ENCODE data around the gene HES4.

HES4 gene

GRCh38 chr1:965526-966134 is 34.3 kb downstream of the HES4 start:
- H3K9ac ChIP-seq (ENCODE audit: low read depth in 1 of 2, low read length in 2 of 2), result peak overlapping the region in 1 of 2 donors; percentile 66
- peaks cover 4 to 20% of the 10 kb centered on the region in 2 donors for H3K27me3 ChIP-seq (ENCODE audit: control insufficient read depth in 2 of 2, insufficient read depth in 2 of 2, low read length in 2 of 2)
- peaks cover 6 to 14% of the 10 kb centered on the region in 2 donors for H3K4me1 ChIP-seq (ENCODE audit: control insufficient read depth in 2 of 2, insufficient read depth in 2 of 2, low read length in 2 of 2)
- H3K4me3 ChIP-seq (ENCODE audit: low read length in 2 of 2), result peak overlapping the region in 1 of 2 donors; percentile 78
- H3K9me3 ChIP-seq (ENCODE audit: control insufficient read depth in 2 of 2, low read length in 2 of 2), result no peaks in the 10 kb centered on the region
- H3K36me3 ChIP-seq (ENCODE audit: control insufficient read depth in 2 of 2, insufficient read depth in 2 of 2, low read length in 2 of 2), result no peaks in the 10 kb centered on the region
- H3K27ac ChIP-seq (ENCODE audit: low read depth in 2 of 2, low read length in 2 of 2), result no peak overlapping the region

GRCh38 chr1:964691-965525 is 35.0 kb downstream of the HES4 start:
- Histone ChIP-seq H3K4me3 (ENCODE audit: low read length in 2 of 2) (no peak overlapping the region), H3K27ac (ENCODE audit: low read depth in 2 of 2, low read length in 2 of 2) (no peak overlapping the region), H3K9ac (ENCODE audit: low read depth in 1 of 2, low read length in 2 of 2) (no peak overlapping the region), H3K27me3 (ENCODE audit: control insufficient read depth in 2 of 2, insufficient read depth in 2 of 2, low read length in 2 of 2) (peaks cover 4 to 18% of the 10 kb centered on the region in 2 donors), H3K9me3 (ENCODE audit: control insufficient read depth in 2 of 2, low read length in 2 of 2) (no peaks in the 10 kb centered on the region), H3K36me3 (ENCODE audit: control insufficient read depth in 2 of 2, insufficient read depth in 2 of 2, low read length in 2 of 2) (no peaks in the 10 kb centered on the region), H3K4me1 (ENCODE audit: control insufficient read depth in 2 of 2, insufficient read depth in 2 of 2, low read length in 2 of 2) (peaks cover 6 to 14% of the 10 kb centered on the region in 2 donors)

GRCh38 chr1:963746-964525 is 36.0 kb downstream of the HES4 start:
- peaks cover 4 to 10% of the 10 kb centered on the region in 2 donors for H3K27me3 ChIP-seq (ENCODE audit: control insufficient read depth in 2 of 2, insufficient read depth in 2 of 2, low read length in 2 of 2)
- H3K9ac ChIP-seq (ENCODE audit: low read depth in 1 of 2, low read length in 2 of 2), result no peak overlapping the region
- peaks cover 9 to 16% of the 10 kb centered on the region in 2 donors for H3K4me1 ChIP-seq (ENCODE audit: control insufficient read depth in 2 of 2, insufficient read depth in 2 of 2, low read length in 2 of 2)

DNA sequence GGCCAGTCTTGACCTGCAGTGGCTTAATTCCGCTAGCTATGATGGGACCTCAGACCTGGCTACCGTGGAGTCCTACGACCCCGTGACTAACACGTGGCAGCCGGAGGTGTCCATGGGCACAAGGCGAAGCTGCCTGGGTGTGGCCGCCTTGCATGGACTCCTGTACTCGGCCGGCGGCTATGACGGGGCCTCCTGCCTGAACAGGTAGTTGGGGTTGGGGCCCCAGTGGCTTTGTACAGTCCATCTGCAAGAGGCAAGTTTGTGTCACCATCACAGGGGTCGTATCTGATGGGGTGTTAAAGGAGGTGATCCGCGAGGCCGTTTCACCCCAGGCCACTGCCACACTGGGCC is 36.6 kb downstream of the HES4 start:
- Histone ChIP-seq H3K27me3 (ENCODE audit: control insufficient read depth in 2 of 2, insufficient read depth in 2 of 2, low read length in 2 of 2) (peaks cover 4% of the 10 kb centered on the region in 2 donors), H3K9me3 (ENCODE audit: control insufficient read depth in 2 of 2, low read length in 2 of 2) (no peaks in the 10 kb centered on the region), H3K4me3 (ENCODE audit: low read length in 2 of 2) (no peak overlapping the region), H3K4me1 (ENCODE audit: control insufficient read depth in 2 of 2, insufficient read depth in 2 of 2, low read length in 2 of 2) (peaks cover 14 to 22% of the 10 kb centered on the region in 2 donors), H3K36me3 (ENCODE audit: control insufficient read depth in 2 of 2, insufficient read depth in 2 of 2, low read length in 2 of 2) (no peaks in the 10 kb centered on the region), H3K27ac (ENCODE audit: low read depth in 2 of 2, low read length in 2 of 2) (no peak overlapping the region), H3K9ac (ENCODE audit: low read depth in 1 of 2, low read length in 2 of 2) (no peak overlapping the region)

More at GRCh38 chr1:963746-964525, 36.0 kb downstream of the HES4 start:
- no peaks in the 10 kb centered on the region for H3K9me3 ChIP-seq (ENCODE audit: control insufficient read depth in 2 of 2, low read length in 2 of 2)
- H3K27ac ChIP-seq (ENCODE audit: low read depth in 2 of 2, low read length in 2 of 2), result no peak overlapping the region
- H3K4me3 ChIP-seq (ENCODE audit: low read length in 2 of 2), result no peak overlapping the region
- H3K36me3 ChIP-seq (ENCODE audit: control insufficient read depth in 2 of 2, insufficient read depth in 2 of 2, low read length in 2 of 2), result no peaks in the 10 kb centered on the region

GRCh38 chr1:962381-963300 is 37.3 kb downstream of the HES4 start:
- Histone ChIP-seq H3K4me3 (ENCODE audit: low read length in 2 of 2) (no peak overlapping the region), H3K27me3 (ENCODE audit: control insufficient read depth in 2 of 2, insufficient read depth in 2 of 2, low read length in 2 of 2) (peaks cover 0 to 3% of the 10 kb centered on the region in 2 donors), H3K27ac (ENCODE audit: low read depth in 2 of 2, low read length in 2 of 2) (no peak overlapping the region), H3K9me3 (ENCODE audit: control insufficient read depth in 2 of 2, low read length in 2 of 2) (no peaks in the 10 kb centered on the region), H3K36me3 (ENCODE audit: control insufficient read depth in 2 of 2, insufficient read depth in 2 of 2, low read length in 2 of 2) (no peaks in the 10 kb centered on the region), H3K4me1 (ENCODE audit: control insufficient read depth in 2 of 2, insufficient read depth in 2 of 2, low read length in 2 of 2) (peaks cover 17 to 27% of the 10 kb centered on the region in 2 donors), H3K9ac (ENCODE audit: low read depth in 1 of 2, low read length in 2 of 2) (no peak overlapping the region)

- no peaks in the 10 kb centered on the region for H3K27me3 ChIP-seq (ENCODE audit: control insufficient read depth in 2 of 2, insufficient read depth in 2 of 2, low read length in 2 of 2)
- H3K4me3 ChIP-seq (ENCODE audit: low read length in 2 of 2), result peak overlapping the region; percentile 41 to 64
- H3K4me1 ChIP-seq (ENCODE audit: control insufficient read depth in 2 of 2, insufficient read depth in 2 of 2, low read length in 2 of 2), result peaks cover 17 to 20% of the 10 kb centered on the region in 2 donors
- H3K27ac ChIP-seq (ENCODE audit: low read depth in 2 of 2, low read length in 2 of 2), result no peak overlapping the region
- peaks cover 3 to 8% of the 10 kb centered on the region in 2 donors for H3K36me3 ChIP-seq (ENCODE audit: control insufficient read depth in 2 of 2, insufficient read depth in 2 of 2, low read length in 2 of 2)
- H3K9me3 ChIP-seq (ENCODE audit: control insufficient read depth in 2 of 2, low read length in 2 of 2), result no peaks in the 10 kb centered on the region
- no peak overlapping the region for H3K9ac ChIP-seq (ENCODE audit: low read depth in 1 of 2, low read length in 2 of 2)
Observed at GRCh38 chr1:961132-961669, 38.7 kb downstream of the HES4 start.

DNA sequence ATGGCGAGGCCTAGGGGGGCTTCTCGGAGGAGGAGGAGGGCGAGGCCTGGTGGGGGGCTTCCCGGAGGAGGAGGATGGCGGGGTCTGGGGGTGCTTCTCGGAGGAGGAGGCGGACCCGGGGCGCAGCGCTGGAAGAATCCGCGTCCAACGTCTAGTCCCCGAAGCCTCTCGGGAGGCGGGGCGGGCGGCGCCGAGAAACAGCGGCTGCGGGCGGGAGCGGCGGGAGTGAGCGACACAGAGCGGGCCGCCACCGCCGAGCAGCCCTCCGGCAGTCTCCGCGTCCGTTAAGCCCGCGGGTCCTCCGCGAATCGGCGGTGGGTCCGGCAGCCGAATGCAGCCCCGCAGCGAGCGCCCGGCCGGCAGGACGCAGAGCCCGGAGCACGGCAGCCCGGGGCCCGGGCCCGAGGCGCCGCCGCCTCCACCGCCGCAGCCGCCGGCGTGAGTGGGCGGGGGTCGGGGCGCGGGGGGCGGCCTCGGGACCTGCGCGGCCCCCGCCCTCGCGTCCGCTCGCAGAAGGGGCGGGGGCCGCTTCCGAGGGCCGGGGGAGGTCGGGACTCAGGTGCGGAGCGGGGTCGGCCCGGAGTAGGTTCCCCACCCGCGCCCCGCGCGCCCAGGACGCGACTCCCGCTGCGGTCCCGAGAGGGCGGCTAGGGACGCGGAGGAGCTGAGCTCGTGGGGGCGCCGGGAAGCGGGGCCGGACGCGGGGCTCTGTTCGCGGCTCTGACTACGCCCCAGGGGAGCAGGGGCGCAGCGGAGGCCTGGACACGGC is 39.4 kb downstream of the HES4 start, which contains the start of gene KLHL17:
Gene KLHL17 (plus strand): TSS at position 222 of the 769 bp plus-strand sequence. CDS start 110 bp downstream, at position 332.
- peak within 1 kb of the TSS in 1 of 2 donors; percentile 26 for H3K9ac ChIP-seq (ENCODE audit: low read depth in 1 of 2, low read length in 2 of 2)
- H3K4me1 ChIP-seq (ENCODE audit: control insufficient read depth in 2 of 2, insufficient read depth in 2 of 2, low read length in 2 of 2), result peaks cover 14 to 20% of the 10 kb centered on the region in 2 donors
- H3K9me3 ChIP-seq (ENCODE audit: control insufficient read depth in 2 of 2, low read length in 2 of 2), result no peaks in the 10 kb centered on the region
- peaks cover 9 to 14% of the 10 kb centered on the region in 2 donors for H3K36me3 ChIP-seq (ENCODE audit: control insufficient read depth in 2 of 2, insufficient read depth in 2 of 2, low read length in 2 of 2)
- no peaks in the 10 kb centered on the region for H3K27me3 ChIP-seq (ENCODE audit: control insufficient read depth in 2 of 2, insufficient read depth in 2 of 2, low read length in 2 of 2)
- no peak within 1 kb of the TSS for H3K27ac ChIP-seq (ENCODE audit: low read depth in 2 of 2, low read length in 2 of 2)
- H3K4me3 ChIP-seq (ENCODE audit: low read length in 2 of 2), result peak within 1 kb of the TSS; percentile 52 to 90

DNA sequence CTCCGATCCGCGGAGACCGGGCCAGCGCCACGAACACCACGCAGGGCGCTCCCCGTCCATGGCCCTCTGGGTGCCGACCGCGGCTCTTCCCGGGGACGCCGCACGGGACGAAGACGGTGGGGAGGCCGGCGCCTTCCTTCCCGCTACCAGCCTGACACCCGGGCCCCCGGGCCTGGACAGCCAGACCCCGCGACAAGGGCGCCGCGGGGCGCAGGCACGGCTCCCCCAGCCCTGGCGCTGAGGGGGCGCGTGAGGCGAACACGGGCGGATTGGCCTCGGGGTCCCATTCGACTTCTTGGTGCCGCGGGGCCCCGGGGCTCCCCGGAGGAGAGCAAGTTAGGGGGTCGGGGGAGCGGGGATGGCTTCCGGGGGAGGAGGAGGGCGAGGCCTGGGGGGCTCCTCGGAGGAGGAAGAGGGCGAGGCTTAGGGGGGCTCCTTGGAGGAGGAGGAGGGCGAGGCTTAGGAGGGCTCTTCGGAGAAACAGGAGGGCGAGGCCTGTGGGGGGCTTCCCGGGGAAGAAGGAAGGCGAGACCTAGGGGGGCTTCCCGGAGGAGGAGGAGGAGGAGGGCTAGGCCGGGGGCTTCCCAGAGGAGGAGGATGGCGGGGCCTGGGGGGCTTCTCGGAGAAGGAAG is 40.0 kb downstream of the HES4 start:
- H3K4me3 ChIP-seq (ENCODE audit: low read length in 2 of 2), result peak overlapping the region; percentile 31 to 90
- peaks cover 14 to 20% of the 10 kb centered on the region in 2 donors for H3K4me1 ChIP-seq (ENCODE audit: control insufficient read depth in 2 of 2, insufficient read depth in 2 of 2, low read length in 2 of 2)
- H3K9me3 ChIP-seq (ENCODE audit: control insufficient read depth in 2 of 2, low read length in 2 of 2), result no peaks in the 10 kb centered on the region
- no peak overlapping the region for H3K27ac ChIP-seq (ENCODE audit: low read depth in 2 of 2, low read length in 2 of 2)
- H3K9ac ChIP-seq (ENCODE audit: low read depth in 1 of 2, low read length in 2 of 2), result peak overlapping the region in 1 of 2 donors; percentile 26
- peaks cover 15 to 21% of the 10 kb centered on the region in 2 donors for H3K36me3 ChIP-seq (ENCODE audit: control insufficient read depth in 2 of 2, insufficient read depth in 2 of 2, low read length in 2 of 2)
- no peaks in the 10 kb centered on the region for H3K27me3 ChIP-seq (ENCODE audit: control insufficient read depth in 2 of 2, insufficient read depth in 2 of 2, low read length in 2 of 2)
